B cell (primary cell): ENCODE results near the gene CELA3B. TPM values are rescaled to one million over a fixed set of nuclear protein-coding genes. Genes with fewer than 3 reads are reported as not detected.

ENCODE experiments used
- ATAC-seq: fragments of 200-7000 bp; cut with Tn5 transposase; one replicate; pipeline ENCODE4 v1.10.0; 2021; ENCODE audit warnings: low read depth, mild to moderate bottlenecking, moderate number of reproducible peaks, moderate library complexity
- CTCF ChIA-PET: fragments of 350-600 bp; sonication (Branson Sonifier 250); formaldehyde crosslinking; loops from one replicate; lab custom pipeline; 2021; ENCODE audit warnings: antibody characterized with exemption, inconsistent platforms; lab: Charles Lee
- POLR2A ChIA-PET: fragments of 350-600 bp; sonication (Branson Sonifier 250); formaldehyde crosslinking; loops from one replicate; lab custom pipeline; 2021; ENCODE audit warnings: antibody characterized with exemption; lab: Charles Lee
- DNase-seq: peaks from one replicate; pipeline ENCODE4 v3.0.0; 2013
- H2AFZ ChIP-seq: 2 replicates; pipeline ENCODE4 v1.6.1; 2012; ENCODE audit warnings: mild to moderate bottlenecking, low read depth, low read length; ENCODE audit not compliant: insufficient read depth, poor library complexity, severe bottlenecking
- H3K27ac ChIP-seq, 2 donors: 1 replicate in 1 of 2; 2 replicates in 1 of 2; pipeline ENCODE4 v1.5.1; 2012 to 2013; ENCODE audit warnings: low read length in 2 of 2, mild to moderate bottlenecking in 2 of 2, moderate library complexity in 1 of 2
- H3K27me3 ChIP-seq, 4 experiments: fragments of 200-600 bp in 1 of 4; sonication (generic) in 1 of 4; replicated peaks in 1 of 4; 1 replicate in 2 of 4; 2 replicates in 2 of 4; pipeline versions ENCODE4 v1.6.1 to v1.7.0; 2013 to 2016; ENCODE audit warnings: low read length in 3 of 4, mild to moderate bottlenecking in 2 of 4, mixed read lengths in 1 of 4, moderate library complexity in 1 of 4; ENCODE audit not compliant: insufficient read depth in 4 of 4, control insufficient read depth in 3 of 4; ENCODE audit errors: control extremely low read depth in 1 of 4
- H3K36me3 ChIP-seq, 2 experiments: replicated peaks in 1 of 2; 1 replicate in 1 of 2; 2 replicates in 1 of 2; pipeline versions ENCODE4 v1.6.1 to v1.7.1; 2013; ENCODE audit warnings: low read length in 1 of 2; ENCODE audit not compliant: insufficient read depth in 2 of 2, control insufficient read depth in 1 of 2; ENCODE audit errors: control extremely low read depth in 1 of 2, extremely low read depth in 1 of 2
- H3K4me1 ChIP-seq, 2 donors: fragments of 200-600 bp in 1 of 2; sonication (generic) in 1 of 2; 1 replicate in 1 of 2; 2 replicates in 1 of 2; pipeline versions ENCODE4 v1.5.1 to v1.6.1; 2013 to 2017; ENCODE audit warnings: low read length in 2 of 2; ENCODE audit not compliant: control insufficient read depth in 2 of 2, insufficient read depth in 2 of 2
- H3K4me2 ChIP-seq: replicated peaks from 2 replicates; pipeline ENCODE3; 2012; ENCODE audit warnings: mild to moderate bottlenecking, low read depth, low read length; ENCODE audit not compliant: poor library complexity, severe bottlenecking
- H3K4me3 ChIP-seq, 5 experiments: fragments of 200-600 bp in 1 of 5; sonication (generic) in 1 of 5; 1 replicate in 3 of 5; 2 replicates in 2 of 5; pipeline versions ENCODE4 v1.5.1 to v1.7.0; 2011 to 2016; ENCODE audit warnings: low read length in 4 of 5, mild to moderate bottlenecking in 4 of 5, low read depth in 2 of 5, control low read depth in 1 of 5, moderate library complexity in 1 of 5; ENCODE audit not compliant: insufficient read depth in 1 of 5; ENCODE audit errors: control extremely low read depth in 1 of 5, extremely low read depth in 1 of 5
- H3K79me2 ChIP-seq: fragments of 200-600 bp; sonication (generic); one replicate; pipeline ENCODE4 v1.6.0; 2016; ENCODE audit warnings: low read length; ENCODE audit not compliant: control insufficient read depth, insufficient read depth
- H3K9ac ChIP-seq: fragments of 200-600 bp; sonication (generic); 2 replicates; pipeline ENCODE4 v1.6.1; 2017; ENCODE audit warnings: mild to moderate bottlenecking, low read length, moderate library complexity
- H3K9me3 ChIP-seq, 3 donors: one replicate each; pipeline versions ENCODE4 v1.6.1 to v1.7.1; 2013; ENCODE audit warnings: low read length in 2 of 3; ENCODE audit not compliant: control insufficient read depth in 2 of 3, insufficient read depth in 1 of 3; ENCODE audit errors: control extremely low read depth in 1 of 3
- H4K20me1 ChIP-seq: 2 replicates; pipeline ENCODE4 v1.6.0; 2012; ENCODE audit warnings: mild to moderate bottlenecking, low read length; ENCODE audit not compliant: insufficient read depth, control insufficient read depth, poor library complexity, severe bottlenecking
- H3K27ac Mint-ChIP-seq: one replicate; pipeline ENCODE4 v1.8.0; 2021; ENCODE audit warnings: mixed read lengths
- H3K27me3 Mint-ChIP-seq: one replicate; pipeline ENCODE4 v1.8.0; 2021; ENCODE audit warnings: mixed read lengths
- H3K4me1 Mint-ChIP-seq: one replicate; pipeline ENCODE4 v1.8.0; 2021; ENCODE audit warnings: mixed read lengths
- H3K4me3 Mint-ChIP-seq: one replicate; pipeline ENCODE4 v1.8.0; 2021; ENCODE audit warnings: mixed read lengths
- H3K9me3 Mint-ChIP-seq: one replicate; pipeline ENCODE4 v1.8.0; 2022; ENCODE audit warnings: mixed read lengths; ENCODE audit not compliant: insufficient read depth
- CTCF ChIP-seq: fragments of 200-600 bp; IDR thresholded peaks from one replicate; pipeline ENCODE4 v1.8.0; 2022; ENCODE audit warnings: antibody characterized with exemption, mild to moderate bottlenecking
- EZH2 ChIP-seq: IDR thresholded peaks from 2 replicates; pipeline ENCODE4 v1.6.1; 2012; ENCODE audit warnings: borderline replicate concordance, low read depth, mild to moderate bottlenecking, moderate library complexity, low read length; ENCODE audit not compliant: insufficient read depth, poor library complexity, severe bottlenecking
- WGBS: methylation state at CpG from one replicate; pipeline ENCODE4 v1.1.5; 2013; ENCODE audit warnings: missing lambda C conversion rate; ENCODE audit not compliant: insufficient coverage; 5-methylcytosine and 5-hydroxymethylcytosine counted together
- intact Hi-C: fragments of 100-400 bp; cut with micrococcal nuclease; formaldehyde crosslinking; loops from one replicate; pipeline ENCODE4 v1.10.0; 2022
- polyA plus RNA-seq: library from polyadenylated mRNA; depleted of rRNA; stranded (reverse); fragments of >200 nt; gene quantifications from 2 replicates; pipeline ENCODE4 v1.2.3, GENCODE V29; 2012
- total RNA-seq, 2 donors: library from RNA; stranded (reverse); fragments of 120-200 nt in 1 of 2; gene quantifications; 1 replicate in 1 of 2; 2 replicates in 1 of 2; pipeline versions ENCODE4 v1.2.3 to v1.2.4, GENCODE V29; 2013 to 2022

Gene CELA3B
- total and polyA plus RNA-seq, 2 donors (not counting 1 experiment from before 2014, with no cell fraction given) = not detected

GRCh38 chr1:22037520-22037919 lies 60.7 kb downstream of the CELA3B start:
- TF ChIP-seq CTCF = no peak
- TF ChIP-seq EZH2 = no peak
- H3K9me3 Mint-ChIP-seq = no peaks in the 10 kb centered on the region
- intact Hi-C loops = no loop called here
- no peak for DNase-seq
- WGBS = 95% methylated on average over 3 of the region's 7 CpGs
- Histone ChIP-seq H3K4me3 (no peak overlapping the region), H3K36me3 (no peaks in the 10 kb centered on the region), H3K4me2 (no peak overlapping the region), H4K20me1 (no peaks in the 10 kb centered on the region), H3K9ac (no peak overlapping the region), H2AFZ (peak overlapping the region; percentile 41), H3K79me2 (peaks cover 21% of the 10 kb centered on the region), H3K27me3 (no peaks in the 10 kb centered on the region), H3K27ac (no peak overlapping the region), H3K4me1 (peaks cover 34 to 50% of the 10 kb centered on the region in 2 donors), H3K9me3 (peaks cover 0 to 6% (median 5%) of the 10 kb centered on the region in 3 donors)
- CTCF ChIA-PET = interaction anchor here (1.5 to 4.9 kb wide), 3 partner anchors 10 to 15 kb away, joined by 5 to 61 read pairs (median 37); partner anchors contain the start of gene CDC42
- no peak overlapping the region for H3K4me3 Mint-ChIP-seq
- H3K4me1 Mint-ChIP-seq = peaks cover 34% of the 10 kb centered on the region
- ATAC-seq = no peak
- H3K27me3 Mint-ChIP-seq = no peaks in the 10 kb centered on the region
- peak overlapping the region; percentile 81 for H3K27ac Mint-ChIP-seq
- POLR2A ChIA-PET = interaction anchor here (0.7 to 4.3 kb wide), 3 partner anchors 13 to 22 kb away, joined by 5 to 32 read pairs (median 6); partner anchors contain the start of gene CDC42

GRCh38 chr1:22038036-22038435 lies 61.2 kb downstream of the CELA3B start:
- peak overlapping the region; percentile 81 for H3K27ac Mint-ChIP-seq
- H4K20me1 ChIP-seq = no peaks in the 10 kb centered on the region
- no peak overlapping the region for H3K27ac ChIP-seq
- H3K4me1 Mint-ChIP-seq = peaks cover 35% of the 10 kb centered on the region
- H2AFZ ChIP-seq = no peak overlapping the region
- WGBS = 100% methylated on average over 2 of the region's 5 CpGs
- peaks cover 26% of the 10 kb centered on the region for H3K79me2 ChIP-seq
- H3K4me3 Mint-ChIP-seq = no peak overlapping the region
- ATAC-seq = no peak
- H3K36me3 ChIP-seq = no peaks in the 10 kb centered on the region
- H3K9me3 Mint-ChIP-seq = no peaks in the 10 kb centered on the region
- TF ChIP-seq CTCF (no peak), EZH2 (no peak)
- no peak overlapping the region for H3K4me2 ChIP-seq
- ChIA-PET POLR2A (interaction anchor here (0.8 to 4.3 kb wide), 3 partner anchors 13 to 67 kb away, joined by 4 to 32 read pairs (median 5); partner anchors contain the start of gene CDC42), CTCF (interaction anchor here (1.5 to 4.9 kb wide), 3 partner anchors 10 to 15 kb away, joined by 5 to 61 read pairs (median 37); partner anchors contain the start of gene CDC42)
- intact Hi-C loops = no loop called here
- H3K27me3 ChIP-seq = no peaks in the 10 kb centered on the region
- DNase-seq = no peak
- no peak overlapping the region for H3K4me3 ChIP-seq
- no peak overlapping the region for H3K9ac ChIP-seq
- peaks cover 39 to 55% of the 10 kb centered on the region in 2 donors for H3K4me1 ChIP-seq
- no peaks in the 10 kb centered on the region for H3K27me3 Mint-ChIP-seq
- peaks cover 0 to 6% (median 6%) of the 10 kb centered on the region in 3 donors for H3K9me3 ChIP-seq
